HepG2 (cell line): ENCODE results near the gene ACBD3. TPM values are rescaled to one million over a fixed set of nuclear protein-coding genes. Genes with fewer than 3 reads are reported as not detected.

Source experiments
- DNMT3B ChIP-seq: conservative IDR thresholded peaks from 2 replicates; pipeline ENCODE4 v1.6.1; 2016; ENCODE audit warnings: missing biosample characterization, control low read depth
- ELF4 ChIP-seq: sonication (generic); formaldehyde crosslinking; IDR thresholded peaks from 2 replicates; pipeline ENCODE4 v1.5.0; 2020; ENCODE audit warnings: missing genetic modification reagents, mild to moderate bottlenecking, moderate library complexity, borderline replicate concordance
- KAT2B ChIP-seq: fragments of 150-350 bp; IDR thresholded peaks from 2 replicates; pipeline ENCODE4 v1.6.1; 2014; ENCODE audit warnings: low read depth, low read length, borderline replicate concordance
- NCOA5 ChIP-seq: sonication (generic); formaldehyde crosslinking; IDR thresholded peaks from 2 replicates; pipeline ENCODE4 v1.4.0; 2020; ENCODE audit warnings: missing genetic modification reagents
- ONECUT2 ChIP-seq: sonication (generic); formaldehyde crosslinking; IDR thresholded peaks from 2 replicates; pipeline ENCODE4 v1.4.0; 2020; ENCODE audit warnings: missing genetic modification reagents
- SP1 ChIP-seq, 2 experiments: fragments of 450-650 bp in 1 of 2; sonication (generic) in 1 of 2; formaldehyde crosslinking in 1 of 2; IDR thresholded peaks; 2 replicates each; pipeline versions ENCODE4 v1.4.0 to v1.6.1; 2016 to 2020; ENCODE audit warnings: missing genetic modification reagents in 1 of 2
- ZNF20 ChIP-seq: sonication (generic); formaldehyde crosslinking; IDR thresholded peaks from 2 replicates; pipeline ENCODE4 v1.4.0; 2020; ENCODE audit warnings: mild to moderate bottlenecking, moderate library complexity, missing genetic modification reagents
- ZNF205 ChIP-seq: IDR thresholded peaks from 2 replicates; pipeline ENCODE4 v1.6.1; 2018; ENCODE audit warnings: missing biosample characterization, missing genetic modification reagents
- ZNF841 ChIP-seq: sonication (generic); formaldehyde crosslinking; IDR thresholded peaks from 2 replicates; pipeline ENCODE4 v1.8.1; 2023; ENCODE audit warnings: missing genetic modification reagents, borderline replicate concordance
- polyA plus RNA-seq, 8 experiments: library from polyadenylated mRNA; depleted of rRNA in 3 of 8; stranded (reverse) in 7 of 8; unstranded in 1 of 8; fragments of >200 nt; fragmentation: Illumina TruSeq in 4 of 8; extraction: Trizol in 4 of 8; gene quantifications; 2 replicates each; pipeline versions ENCODE4 v1.2.1 to v1.2.3, GENCODE V29; 2011 to 2016; ENCODE audit warnings: low read depth in 4 of 8, missing spikeins in 1 of 8, mixed read lengths in 1 of 8; ENCODE audit not compliant: insufficient read depth in 1 of 8
- total RNA-seq, 5 experiments: library from RNA; depleted of rRNA; stranded (reverse); fragments of >200 nt; fragmentation: Illumina TruSeq; extraction: Trizol; gene quantifications; 2 replicates each; pipeline ENCODE4 v1.2.3, GENCODE V29; 2016; ENCODE audit warnings: low read depth in 1 of 5
- TF ChIP-seq, protein P1 (sequence below), 2 experiments: sonication (generic) in 1 of 2; formaldehyde crosslinking in 1 of 2; IDR thresholded peaks; 2 replicates each; pipeline versions ENCODE4 v1.6.1 to v1.9.0; 2014 to 2022; ENCODE audit warnings: antibody characterized with exemption in 1 of 2, borderline replicate concordance in 1 of 2, inconsistent platforms in 1 of 2, low read depth in 1 of 2, missing genetic modification reagents in 1 of 2
- TF ChIP-seq, protein P2 (sequence below): sonication (generic); formaldehyde crosslinking; IDR thresholded peaks from 2 replicates; pipeline ENCODE4 v1.4.0; 2020; ENCODE audit warnings: mild to moderate bottlenecking, missing genetic modification reagents
- TF ChIP-seq, protein P3 (sequence below): IDR thresholded peaks from 2 replicates; pipeline ENCODE4 v1.6.1; 2012; ENCODE audit warnings: inconsistent platforms
- TF ChIP-seq, protein P4 (sequence below): sonication (generic); formaldehyde crosslinking; IDR thresholded peaks from 2 replicates; pipeline ENCODE4 v1.4.0; 2020; ENCODE audit warnings: mild to moderate bottlenecking, missing genetic modification reagents
- TF ChIP-seq, protein P5 (sequence below): sonication (generic); formaldehyde crosslinking; IDR thresholded peaks from 2 replicates; pipeline ENCODE4 v1.5.1; 2020; ENCODE audit warnings: missing genetic modification reagents, mild to moderate bottlenecking, borderline replicate concordance
- TF ChIP-seq, protein P6 (sequence below): sonication (generic); formaldehyde crosslinking; conservative IDR thresholded peaks from 2 replicates; pipeline ENCODE4 v1.5.0; 2020; ENCODE audit warnings: missing genetic modification reagents

ACBD3 gene
- total and polyA plus RNA-seq, 2 of the 13 experiments (the other 11 are each of a cell fraction or from before 2014, with no cell fraction given): 24.3 to 39.3 TPM

DNA sequence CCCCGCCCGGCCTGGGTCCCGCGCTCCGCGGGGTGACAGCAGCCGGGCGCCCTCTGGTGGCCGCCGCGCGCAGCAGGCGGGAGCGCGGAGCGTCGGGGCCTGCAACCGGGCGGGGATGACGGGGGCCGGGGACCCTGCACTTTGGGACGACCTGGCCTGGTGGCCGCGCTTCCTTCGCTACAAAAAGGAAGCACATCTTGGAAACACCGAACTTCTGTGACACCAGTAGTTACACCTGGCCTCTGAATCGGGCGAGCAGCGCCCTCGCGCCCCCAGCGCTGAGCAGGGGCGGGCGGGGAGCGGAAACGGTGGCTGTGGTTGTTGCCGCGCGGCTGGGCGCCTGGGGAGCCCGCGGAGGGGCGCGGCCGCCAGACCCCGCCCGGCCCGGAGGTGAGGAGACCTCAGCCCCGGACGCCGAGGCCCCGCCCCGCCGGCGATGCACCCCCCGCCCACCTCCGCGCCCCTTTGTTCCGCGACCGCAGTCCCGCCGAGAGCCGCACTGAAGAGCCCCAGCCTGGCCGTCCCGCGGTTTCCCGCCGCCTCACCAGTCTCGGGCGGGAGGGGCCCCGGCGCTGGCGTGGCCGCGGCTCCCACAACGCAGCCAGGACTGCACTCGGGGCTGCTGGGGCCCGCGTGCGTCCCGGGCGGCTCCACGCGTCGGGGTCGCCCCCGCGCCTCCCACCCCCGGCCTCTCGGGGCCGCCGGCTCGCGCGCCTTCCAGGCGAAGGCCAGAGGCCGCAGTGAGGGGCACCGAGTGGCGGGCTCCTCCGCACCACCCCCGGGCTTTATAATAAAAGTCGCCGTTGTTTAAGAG, 64.7 kb downstream of the ACBD3 start (continued):
- TF ChIP-seq, protein P1, sequence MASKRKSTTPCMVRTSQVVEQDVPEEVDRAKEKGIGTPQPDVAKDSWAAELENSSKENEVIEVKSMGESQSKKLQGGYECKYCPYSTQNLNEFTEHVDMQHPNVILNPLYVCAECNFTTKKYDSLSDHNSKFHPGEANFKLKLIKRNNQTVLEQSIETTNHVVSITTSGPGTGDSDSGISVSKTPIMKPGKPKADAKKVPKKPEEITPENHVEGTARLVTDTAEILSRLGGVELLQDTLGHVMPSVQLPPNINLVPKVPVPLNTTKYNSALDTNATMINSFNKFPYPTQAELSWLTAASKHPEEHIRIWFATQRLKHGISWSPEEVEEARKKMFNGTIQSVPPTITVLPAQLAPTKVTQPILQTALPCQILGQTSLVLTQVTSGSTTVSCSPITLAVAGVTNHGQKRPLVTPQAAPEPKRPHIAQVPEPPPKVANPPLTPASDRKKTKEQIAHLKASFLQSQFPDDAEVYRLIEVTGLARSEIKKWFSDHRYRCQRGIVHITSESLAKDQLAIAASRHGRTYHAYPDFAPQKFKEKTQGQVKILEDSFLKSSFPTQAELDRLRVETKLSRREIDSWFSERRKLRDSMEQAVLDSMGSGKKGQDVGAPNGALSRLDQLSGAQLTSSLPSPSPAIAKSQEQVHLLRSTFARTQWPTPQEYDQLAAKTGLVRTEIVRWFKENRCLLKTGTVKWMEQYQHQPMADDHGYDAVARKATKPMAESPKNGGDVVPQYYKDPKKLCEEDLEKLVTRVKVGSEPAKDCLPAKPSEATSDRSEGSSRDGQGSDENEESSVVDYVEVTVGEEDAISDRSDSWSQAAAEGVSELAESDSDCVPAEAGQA (IDR thresholded peaks at IDR 0.05; ENCODE audit: low read depth): no peak
- TF ChIP-seq, protein P1 (CRISPR knock-in tag; IDR thresholded peaks at IDR 0.05; ENCODE audit: borderline replicate concordance): no peak
- TF ChIP-seq, protein P2, sequence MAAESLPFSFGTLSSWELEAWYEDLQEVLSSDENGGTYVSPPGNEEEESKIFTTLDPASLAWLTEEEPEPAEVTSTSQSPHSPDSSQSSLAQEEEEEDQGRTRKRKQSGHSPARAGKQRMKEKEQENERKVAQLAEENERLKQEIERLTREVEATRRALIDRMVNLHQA: no peak
- TF ChIP-seq ELF4 (CRISPR knock-in tag): 0 out of 2 replicates have a peak, but pooled peaks have one; percentile 35
- TF ChIP-seq, protein P3, sequence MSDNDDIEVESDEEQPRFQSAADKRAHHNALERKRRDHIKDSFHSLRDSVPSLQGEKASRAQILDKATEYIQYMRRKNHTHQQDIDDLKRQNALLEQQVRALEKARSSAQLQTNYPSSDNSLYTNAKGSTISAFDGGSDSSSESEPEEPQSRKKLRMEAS: peak; percentile 19; the same call in 1 of the 2 replicates
- TF ChIP-seq, protein P4, sequence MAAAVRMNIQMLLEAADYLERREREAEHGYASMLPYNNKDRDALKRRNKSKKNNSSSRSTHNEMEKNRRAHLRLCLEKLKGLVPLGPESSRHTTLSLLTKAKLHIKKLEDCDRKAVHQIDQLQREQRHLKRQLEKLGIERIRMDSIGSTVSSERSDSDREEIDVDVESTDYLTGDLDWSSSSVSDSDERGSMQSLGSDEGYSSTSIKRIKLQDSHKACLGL (CRISPR knock-in tag): no peak; the same call in 1 of the 2 replicates
- no peak for TF ChIP-seq ZNF205 (CRISPR knock-in tag)
- TF ChIP-seq NCOA5 (CRISPR knock-in tag): no peak
- TF ChIP-seq ZNF20 (CRISPR knock-in tag): no peak
- TF ChIP-seq ZNF841 (CRISPR knock-in tag): no peak
- TF ChIP-seq KAT2B: no peak
- TF ChIP-seq, protein P5, sequence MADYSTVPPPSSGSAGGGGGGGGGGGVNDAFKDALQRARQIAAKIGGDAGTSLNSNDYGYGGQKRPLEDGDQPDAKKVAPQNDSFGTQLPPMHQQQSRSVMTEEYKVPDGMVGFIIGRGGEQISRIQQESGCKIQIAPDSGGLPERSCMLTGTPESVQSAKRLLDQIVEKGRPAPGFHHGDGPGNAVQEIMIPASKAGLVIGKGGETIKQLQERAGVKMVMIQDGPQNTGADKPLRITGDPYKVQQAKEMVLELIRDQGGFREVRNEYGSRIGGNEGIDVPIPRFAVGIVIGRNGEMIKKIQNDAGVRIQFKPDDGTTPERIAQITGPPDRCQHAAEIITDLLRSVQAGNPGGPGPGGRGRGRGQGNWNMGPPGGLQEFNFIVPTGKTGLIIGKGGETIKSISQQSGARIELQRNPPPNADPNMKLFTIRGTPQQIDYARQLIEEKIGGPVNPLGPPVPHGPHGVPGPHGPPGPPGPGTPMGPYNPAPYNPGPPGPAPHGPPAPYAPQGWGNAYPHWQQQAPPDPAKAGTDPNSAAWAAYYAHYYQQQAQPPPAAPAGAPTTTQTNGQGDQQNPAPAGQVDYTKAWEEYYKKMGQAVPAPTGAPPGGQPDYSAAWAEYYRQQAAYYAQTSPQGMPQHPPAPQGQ (CRISPR knock-in tag): no peak
- no peak for TF ChIP-seq SP1 (IDR thresholded peaks at IDR 0.05)
- no peak for TF ChIP-seq SP1 (CRISPR knock-in tag; IDR thresholded peaks at IDR 0.05)
- no peak for TF ChIP-seq DNMT3B (CRISPR knock-in tag)
- TF ChIP-seq, protein P6, sequence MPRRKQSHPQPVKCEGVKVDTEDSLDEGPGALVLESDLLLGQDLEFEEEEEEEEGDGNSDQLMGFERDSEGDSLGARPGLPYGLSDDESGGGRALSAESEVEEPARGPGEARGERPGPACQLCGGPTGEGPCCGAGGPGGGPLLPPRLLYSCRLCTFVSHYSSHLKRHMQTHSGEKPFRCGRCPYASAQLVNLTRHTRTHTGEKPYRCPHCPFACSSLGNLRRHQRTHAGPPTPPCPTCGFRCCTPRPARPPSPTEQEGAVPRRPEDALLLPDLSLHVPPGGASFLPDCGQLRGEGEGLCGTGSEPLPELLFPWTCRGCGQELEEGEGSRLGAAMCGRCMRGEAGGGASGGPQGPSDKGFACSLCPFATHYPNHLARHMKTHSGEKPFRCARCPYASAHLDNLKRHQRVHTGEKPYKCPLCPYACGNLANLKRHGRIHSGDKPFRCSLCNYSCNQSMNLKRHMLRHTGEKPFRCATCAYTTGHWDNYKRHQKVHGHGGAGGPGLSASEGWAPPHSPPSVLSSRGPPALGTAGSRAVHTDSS (CRISPR knock-in tag): 0 out of 2 replicates have a peak, but pooled peaks have one; percentile 21
- no peak; the same call in 1 of the 2 replicates for TF ChIP-seq ONECUT2 (CRISPR knock-in tag)
